HL-60 (cell line): ENCODE results near the gene LSAMP.

Source experiments
- GABPA ChIP-seq: IDR thresholded peaks from 2 replicates; pipeline ENCODE4 v1.6.1; 2012; ENCODE audit warnings: low read depth
- POLR2AphosphoS5 ChIP-seq: IDR thresholded peaks from 2 replicates; pipeline ENCODE4 v1.6.1; 2012; ENCODE audit warnings: low read depth
- TF ChIP-seq, protein P1 (sequence below): IDR thresholded peaks from 2 replicates; pipeline ENCODE4 v1.6.1; 2012; ENCODE audit warnings: low read depth; ENCODE audit not compliant: insufficient replicate concordance
- TF ChIP-seq, protein P2 (sequence below): IDR thresholded peaks from one replicate; pipeline ENCODE4 v1.5.1; 2011; ENCODE audit warnings: low read length, control low read depth, inconsistent platforms; ENCODE audit not compliant: insufficient read depth

DNA sequence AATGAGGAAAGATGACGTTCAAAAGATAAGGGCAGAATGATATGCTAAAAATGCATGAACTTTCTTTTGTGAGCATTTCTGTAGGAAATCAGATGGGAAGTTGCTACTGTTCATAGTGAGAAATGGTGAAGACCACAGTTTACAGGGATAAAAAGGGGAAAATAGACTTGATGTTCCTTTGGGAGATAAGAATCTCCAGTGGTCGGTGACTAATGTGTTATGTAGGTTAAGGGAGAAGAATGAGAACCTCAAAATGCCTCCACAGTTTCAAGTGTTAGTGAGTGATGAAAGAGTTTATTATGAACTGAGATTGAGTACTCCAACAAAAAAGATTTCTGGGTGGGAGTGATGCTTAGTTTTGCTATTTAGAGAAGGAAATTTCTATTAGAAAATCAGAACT, 247.2 kb downstream of the LSAMP start:
- TF ChIP-seq, protein P1, sequence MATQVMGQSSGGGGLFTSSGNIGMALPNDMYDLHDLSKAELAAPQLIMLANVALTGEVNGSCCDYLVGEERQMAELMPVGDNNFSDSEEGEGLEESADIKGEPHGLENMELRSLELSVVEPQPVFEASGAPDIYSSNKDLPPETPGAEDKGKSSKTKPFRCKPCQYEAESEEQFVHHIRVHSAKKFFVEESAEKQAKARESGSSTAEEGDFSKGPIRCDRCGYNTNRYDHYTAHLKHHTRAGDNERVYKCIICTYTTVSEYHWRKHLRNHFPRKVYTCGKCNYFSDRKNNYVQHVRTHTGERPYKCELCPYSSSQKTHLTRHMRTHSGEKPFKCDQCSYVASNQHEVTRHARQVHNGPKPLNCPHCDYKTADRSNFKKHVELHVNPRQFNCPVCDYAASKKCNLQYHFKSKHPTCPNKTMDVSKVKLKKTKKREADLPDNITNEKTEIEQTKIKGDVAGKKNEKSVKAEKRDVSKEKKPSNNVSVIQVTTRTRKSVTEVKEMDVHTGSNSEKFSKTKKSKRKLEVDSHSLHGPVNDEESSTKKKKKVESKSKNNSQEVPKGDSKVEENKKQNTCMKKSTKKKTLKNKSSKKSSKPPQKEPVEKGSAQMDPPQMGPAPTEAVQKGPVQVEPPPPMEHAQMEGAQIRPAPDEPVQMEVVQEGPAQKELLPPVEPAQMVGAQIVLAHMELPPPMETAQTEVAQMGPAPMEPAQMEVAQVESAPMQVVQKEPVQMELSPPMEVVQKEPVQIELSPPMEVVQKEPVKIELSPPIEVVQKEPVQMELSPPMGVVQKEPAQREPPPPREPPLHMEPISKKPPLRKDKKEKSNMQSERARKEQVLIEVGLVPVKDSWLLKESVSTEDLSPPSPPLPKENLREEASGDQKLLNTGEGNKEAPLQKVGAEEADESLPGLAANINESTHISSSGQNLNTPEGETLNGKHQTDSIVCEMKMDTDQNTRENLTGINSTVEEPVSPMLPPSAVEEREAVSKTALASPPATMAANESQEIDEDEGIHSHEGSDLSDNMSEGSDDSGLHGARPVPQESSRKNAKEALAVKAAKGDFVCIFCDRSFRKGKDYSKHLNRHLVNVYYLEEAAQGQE: no peak
- TF ChIP-seq, protein P2, sequence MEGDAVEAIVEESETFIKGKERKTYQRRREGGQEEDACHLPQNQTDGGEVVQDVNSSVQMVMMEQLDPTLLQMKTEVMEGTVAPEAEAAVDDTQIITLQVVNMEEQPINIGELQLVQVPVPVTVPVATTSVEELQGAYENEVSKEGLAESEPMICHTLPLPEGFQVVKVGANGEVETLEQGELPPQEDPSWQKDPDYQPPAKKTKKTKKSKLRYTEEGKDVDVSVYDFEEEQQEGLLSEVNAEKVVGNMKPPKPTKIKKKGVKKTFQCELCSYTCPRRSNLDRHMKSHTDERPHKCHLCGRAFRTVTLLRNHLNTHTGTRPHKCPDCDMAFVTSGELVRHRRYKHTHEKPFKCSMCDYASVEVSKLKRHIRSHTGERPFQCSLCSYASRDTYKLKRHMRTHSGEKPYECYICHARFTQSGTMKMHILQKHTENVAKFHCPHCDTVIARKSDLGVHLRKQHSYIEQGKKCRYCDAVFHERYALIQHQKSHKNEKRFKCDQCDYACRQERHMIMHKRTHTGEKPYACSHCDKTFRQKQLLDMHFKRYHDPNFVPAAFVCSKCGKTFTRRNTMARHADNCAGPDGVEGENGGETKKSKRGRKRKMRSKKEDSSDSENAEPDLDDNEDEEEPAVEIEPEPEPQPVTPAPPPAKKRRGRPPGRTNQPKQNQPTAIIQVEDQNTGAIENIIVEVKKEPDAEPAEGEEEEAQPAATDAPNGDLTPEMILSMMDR: no peak
- TF ChIP-seq POLR2AphosphoS5: no peak
- no peak for TF ChIP-seq GABPA
